ENCODE results near the gene CCDC69.

The CCDC69 gene

GRCh38 chr5:151213803-151214613 is 9.9 kb downstream of the CCDC69 start:
- peak overlapping the region; percentile 32 for H3K4me3 ChIP-seq (ENCODE audit: low read depth, low read length)
- peak; percentile 98 for DNase-seq (ENCODE audit: low read depth)
- peak; percentile 20 for TF ChIP-seq POLR2A (IDR thresholded peaks at IDR 0.05; ENCODE audit: extremely low read depth, insufficient read length)
- TF ChIP-seq, protein P1, sequence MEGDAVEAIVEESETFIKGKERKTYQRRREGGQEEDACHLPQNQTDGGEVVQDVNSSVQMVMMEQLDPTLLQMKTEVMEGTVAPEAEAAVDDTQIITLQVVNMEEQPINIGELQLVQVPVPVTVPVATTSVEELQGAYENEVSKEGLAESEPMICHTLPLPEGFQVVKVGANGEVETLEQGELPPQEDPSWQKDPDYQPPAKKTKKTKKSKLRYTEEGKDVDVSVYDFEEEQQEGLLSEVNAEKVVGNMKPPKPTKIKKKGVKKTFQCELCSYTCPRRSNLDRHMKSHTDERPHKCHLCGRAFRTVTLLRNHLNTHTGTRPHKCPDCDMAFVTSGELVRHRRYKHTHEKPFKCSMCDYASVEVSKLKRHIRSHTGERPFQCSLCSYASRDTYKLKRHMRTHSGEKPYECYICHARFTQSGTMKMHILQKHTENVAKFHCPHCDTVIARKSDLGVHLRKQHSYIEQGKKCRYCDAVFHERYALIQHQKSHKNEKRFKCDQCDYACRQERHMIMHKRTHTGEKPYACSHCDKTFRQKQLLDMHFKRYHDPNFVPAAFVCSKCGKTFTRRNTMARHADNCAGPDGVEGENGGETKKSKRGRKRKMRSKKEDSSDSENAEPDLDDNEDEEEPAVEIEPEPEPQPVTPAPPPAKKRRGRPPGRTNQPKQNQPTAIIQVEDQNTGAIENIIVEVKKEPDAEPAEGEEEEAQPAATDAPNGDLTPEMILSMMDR (IDR thresholded peaks at IDR 0.05; ENCODE audit: low read depth, low read length) = no peak

GRCh38 chr5:151212406-151212798 is 11.5 kb downstream of the CCDC69 start:
- TF ChIP-seq MYC (IDR thresholded peaks at IDR 0.05; ENCODE audit: low read depth, low read length) = no peak
- TF ChIP-seq, protein P1 (IDR thresholded peaks at IDR 0.05; ENCODE audit: low read depth, low read length) = no peak
- TF ChIP-seq MAX (IDR thresholded peaks at IDR 0.05; ENCODE audit: low read depth, low read length) = no peak
- TF ChIP-seq POLR2A (IDR thresholded peaks at IDR 0.05; ENCODE audit: extremely low read depth, insufficient read length) = no peak
- H3K4me3 ChIP-seq (ENCODE audit: low read depth, low read length) = peak overlapping the region; percentile 27
- no peak for DNase-seq (ENCODE audit: low read depth)

DNA sequence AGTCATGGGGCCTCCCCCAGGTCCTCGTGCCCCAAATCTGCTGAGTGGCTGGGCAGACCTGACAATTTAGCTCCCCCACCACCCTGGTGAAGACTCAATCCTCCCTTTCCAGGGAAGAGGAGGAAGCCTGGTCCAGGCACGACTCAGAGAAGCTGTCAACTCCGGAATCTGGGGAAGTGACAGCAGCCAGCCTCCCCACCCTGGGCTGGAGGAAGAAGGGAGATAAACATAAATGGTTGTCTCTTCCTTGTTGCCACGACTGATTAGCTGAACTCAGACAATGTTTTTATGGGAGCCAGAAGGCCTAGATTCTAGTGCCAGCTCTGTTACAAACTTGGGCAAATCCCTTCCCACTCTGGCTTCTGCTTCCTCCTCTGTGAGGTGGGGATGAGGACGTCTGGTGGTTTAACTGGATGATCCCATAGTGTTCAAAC is 15.4 kb downstream of the CCDC69 start:
- no peak overlapping the region for H3K4me3 ChIP-seq (ENCODE audit: low read depth, low read length)
- no peak for DNase-seq (ENCODE audit: low read depth)
- TF ChIP-seq MAX (IDR thresholded peaks at IDR 0.05; ENCODE audit: low read depth, low read length) (no peak), POLR2A (IDR thresholded peaks at IDR 0.05; ENCODE audit: extremely low read depth, insufficient read length) (no peak)
- TF ChIP-seq, protein P1 (IDR thresholded peaks at IDR 0.05; ENCODE audit: low read depth, low read length) = no peak

DNA sequence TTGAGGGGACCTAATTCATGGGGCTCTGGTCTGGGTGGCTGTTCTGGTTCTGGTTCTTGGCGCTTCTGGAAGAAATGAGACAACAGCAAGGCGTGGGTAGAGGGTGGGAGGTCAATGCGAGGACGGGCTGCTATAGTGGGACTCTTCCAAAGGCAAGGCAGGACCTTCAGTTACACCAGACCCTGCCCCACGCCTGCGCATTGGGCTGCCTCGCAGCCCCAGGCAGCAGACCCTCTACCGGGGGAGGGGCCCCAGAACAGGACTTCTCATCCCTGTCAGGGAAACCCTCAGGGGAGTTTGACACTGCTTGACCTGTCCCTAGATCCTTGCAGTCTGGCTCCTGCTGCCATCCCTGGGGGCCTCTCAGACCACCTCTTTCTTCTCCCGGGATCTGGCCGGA is 18.5 kb downstream of the CCDC69 start:
- DNase-seq (ENCODE audit: low read depth) = no peak
- TF ChIP-seq, protein P1 (IDR thresholded peaks at IDR 0.05; ENCODE audit: low read depth, low read length) = no peak
- TF ChIP-seq MYC (IDR thresholded peaks at IDR 0.05; ENCODE audit: low read depth, low read length) (no peak), POLR2A (IDR thresholded peaks at IDR 0.05; ENCODE audit: extremely low read depth, insufficient read length) (no peak), MAX (IDR thresholded peaks at IDR 0.05; ENCODE audit: low read depth, low read length) (no peak)
- no peak overlapping the region for H3K4me3 ChIP-seq (ENCODE audit: low read depth, low read length)

GRCh38 chr5:151204051-151204450 is 19.8 kb downstream of the CCDC69 start:
- no peak overlapping the region for H3K4me3 ChIP-seq (ENCODE audit: low read depth, low read length)
- TF ChIP-seq MYC (IDR thresholded peaks at IDR 0.05; ENCODE audit: low read depth, low read length) (no peak), POLR2A (IDR thresholded peaks at IDR 0.05; ENCODE audit: extremely low read depth, insufficient read length) (no peak)
- no peak for DNase-seq (ENCODE audit: low read depth)

DNA sequence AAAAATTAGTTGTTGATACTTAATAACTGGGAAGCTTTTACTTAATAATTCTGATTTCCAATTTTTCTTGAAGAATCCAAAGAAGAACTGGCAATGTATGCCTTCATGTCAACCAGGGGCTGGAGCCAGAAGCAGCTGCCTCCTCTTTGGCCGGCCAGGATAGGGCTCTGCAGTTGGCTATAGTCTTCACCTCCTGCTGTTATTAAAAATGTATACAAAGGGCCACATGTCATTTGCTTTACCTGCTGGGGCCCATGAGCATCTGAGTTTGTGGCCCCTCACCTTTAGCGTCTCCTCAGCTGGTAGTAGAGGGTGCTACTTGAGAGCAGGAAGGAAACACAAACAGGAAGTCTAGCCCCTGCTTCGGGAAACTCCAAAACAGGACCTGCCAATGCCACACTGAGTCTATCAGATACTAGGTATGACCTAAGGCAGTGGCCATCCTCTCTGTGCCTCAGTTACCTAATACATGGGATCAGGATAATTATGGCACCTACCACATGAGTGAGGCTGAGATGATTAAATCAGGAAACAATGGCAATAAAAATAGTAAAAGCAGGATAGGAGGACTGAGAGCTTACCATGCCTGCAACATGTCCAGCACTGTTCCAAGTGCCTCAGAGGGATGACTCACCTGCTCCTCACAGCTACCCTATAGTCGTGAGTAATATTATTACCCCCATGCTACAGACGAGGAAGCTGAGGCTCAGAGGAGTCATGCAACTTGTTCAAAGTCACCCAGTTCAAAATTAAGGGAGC is 21.3 kb downstream of the CCDC69 start:
- peak; percentile 48 for DNase-seq (ENCODE audit: low read depth)
- H3K4me3 ChIP-seq (ENCODE audit: low read depth, low read length) = no peak overlapping the region
- TF ChIP-seq, protein P1 (IDR thresholded peaks at IDR 0.05; ENCODE audit: low read depth, low read length) = no peak
- TF ChIP-seq MAX (IDR thresholded peaks at IDR 0.05; ENCODE audit: low read depth, low read length) = no peak
- no peak for TF ChIP-seq MYC (IDR thresholded peaks at IDR 0.05; ENCODE audit: low read depth, low read length)
- no peak for TF ChIP-seq POLR2A (IDR thresholded peaks at IDR 0.05; ENCODE audit: extremely low read depth, insufficient read length)

Data from NB4 (cell line).